K562 (cell line): ENCODE data around the gene ZC3H11A. TPM values are rescaled to one million over a fixed set of nuclear protein-coding genes. Genes with fewer than 3 reads are reported as not detected.

Source experiments
- ATAC-seq: fragments of 200-7000 bp; cut with Tn5 transposase; 3 replicates; pipeline ENCODE4 v1.9.1; 2020; ENCODE audit warnings: moderate library complexity
- BruUV-seq: library from RNA; stranded (reverse); fragments of 400-500 nt; replicated peaks from 2 replicates; lab custom pipeline; 2021; lab: Mats Ljungman, UMichigan
- CTCF ChIA-PET: fragments of 300-600 bp; formaldehyde crosslinking; extraction: SDS; loops from one replicate; lab custom pipeline; 2021; ENCODE audit warnings: low intra/inter-chr PET ratio; lab: Yijun Ruan, JAX
- POLR2A ChIA-PET: fragments of 300-600, 350-650 bp; sonication (Branson Sonifier 250); formaldehyde crosslinking; extraction: SDS; loops from one replicate; lab custom pipeline; 2021; ENCODE audit warnings: antibody characterized with exemption, inconsistent platforms; lab: Yijun Ruan, JAX
- DNase-seq, 4 experiments: peaks; one replicate each; pipeline versions ENCODE4 v3.0.0 to v3.0.0-alpha.2; 2011 to 2018; ENCODE audit warnings: low spot score in 3 of 4, mixed read lengths in 3 of 4; ENCODE audit errors: extremely low read depth in 1 of 4
- FAIRE-seq: peaks from 2 replicates; lab custom pipeline; 2011; peaks lifted over from hg19 to GRCh38; lab: Jason Lieb, UNC
- H2AFZ ChIP-seq: 2 replicates; pipeline ENCODE4 v1.6.0; 2011; ENCODE audit warnings: low read depth, low read length, control low read depth, inconsistent platforms
- H3K27ac ChIP-seq: fragments of 200-600 bp; 3 replicates; pipeline ENCODE4 v1.8.0; 2011; ENCODE audit warnings: low read depth, mild to moderate bottlenecking, control low read depth, inconsistent platforms, low read length, moderate library complexity, mixed read lengths; ENCODE audit errors: extremely low read depth
- H3K27me3 ChIP-seq, 2 experiments: fragments of 300-600 bp in 1 of 2; 2 replicates in 1 of 2; 3 replicates in 1 of 2; pipeline versions ENCODE4 v1.6.0 to v1.8.0; 2011; ENCODE audit warnings: inconsistent platforms in 2 of 2, low read length in 2 of 2, mild to moderate bottlenecking in 1 of 2, mixed read lengths in 1 of 2, moderate library complexity in 1 of 2; ENCODE audit not compliant: control insufficient read depth in 2 of 2, insufficient read depth in 2 of 2
- H3K36me3 ChIP-seq: fragments of 300-600 bp; 3 replicates; pipeline ENCODE4 v1.8.0; 2011; ENCODE audit warnings: mild to moderate bottlenecking, low read length, inconsistent platforms; ENCODE audit not compliant: control insufficient read depth, insufficient read depth
- H3K4me1 ChIP-seq, 2 experiments: fragments of 200-600 bp in 1 of 2; replicated peaks in 1 of 2; 2 replicates in 1 of 2; 3 replicates in 1 of 2; pipeline versions ENCODE4 v1.5.1 to v1.8.0; 2011; ENCODE audit warnings: inconsistent platforms in 2 of 2, low read length in 2 of 2, mild to moderate bottlenecking in 1 of 2, mixed read lengths in 1 of 2, moderate library complexity in 1 of 2; ENCODE audit not compliant: control insufficient read depth in 2 of 2, insufficient read depth in 2 of 2
- H3K4me2 ChIP-seq: 2 replicates; pipeline ENCODE4 v1.6.1; 2011; ENCODE audit warnings: low read length, control low read depth, inconsistent platforms, mixed read lengths; ENCODE audit not compliant: insufficient read depth
- H3K4me3 ChIP-seq: fragments of 200-600 bp; sonication (generic), shearing (Covaris generic); 2 replicates; pipeline ENCODE4 v1.5.1; 2016; ENCODE audit warnings: control low read depth, inconsistent platforms
- H3K79me2 ChIP-seq: fragments of 200-600 bp; 3 replicates; pipeline ENCODE4 v1.8.0; 2011; ENCODE audit warnings: low read length, inconsistent platforms; ENCODE audit not compliant: control insufficient read depth, insufficient read depth
- H3K9ac ChIP-seq, 2 experiments: 2 replicates each; pipeline versions ENCODE4 v1.6.0 to v1.6.1; 2011; ENCODE audit warnings: low read depth in 2 of 2, low read length in 2 of 2, control low read depth in 1 of 2, inconsistent platforms in 1 of 2, mild to moderate bottlenecking in 1 of 2, mixed read lengths in 1 of 2; ENCODE audit not compliant: insufficient read depth in 1 of 2
- H3K9me1 ChIP-seq: one replicate; pipeline ENCODE4 v1.6.0; 2011; ENCODE audit warnings: inconsistent platforms, mild to moderate bottlenecking, low read length, moderate library complexity; ENCODE audit not compliant: control insufficient read depth, insufficient read depth
- H3K9me3 ChIP-seq: replicated peaks from 2 replicates; pipeline ENCODE4 v1.5.1; 2011; ENCODE audit warnings: low read depth, low read length, inconsistent platforms; ENCODE audit not compliant: control insufficient read depth, insufficient read depth
- H4K20me1 ChIP-seq: replicated peaks from 2 replicates; pipeline ENCODE4 v1.6.1; 2011; ENCODE audit warnings: low read length, inconsistent platforms, mixed read lengths; ENCODE audit not compliant: control insufficient read depth, insufficient read depth
- RBBP5 ChIP-seq: fragments of 200-600 bp; sonication (generic); IDR thresholded peaks from 2 replicates; pipeline ENCODE4 v1.6.1; 2012; ENCODE audit warnings: borderline replicate concordance, mild to moderate bottlenecking, low read length, control low read depth, inconsistent platforms; ENCODE audit not compliant: insufficient read depth, poor library complexity, severe bottlenecking
- RUNX1 ChIP-seq: sonication (generic); IDR thresholded peaks from 2 replicates; pipeline ENCODE4 v1.6.1; 2016; ENCODE audit warnings: antibody characterized with exemption, low read depth
- SMARCE1 ChIP-seq: fragments of 450-650 bp; IDR thresholded peaks from 2 replicates; pipeline ENCODE4 v1.7.1; 2016; ENCODE audit warnings: mild to moderate bottlenecking
- VEZF1 ChIP-seq: fragments of 200-800 bp; sonication (Bioruptor generic); IDR thresholded peaks from 2 replicates; pipeline ENCODE4 v1.6.1; 2017; ENCODE audit warnings: missing genetic modification characterization, missing compliant biosample characterization
- ZSCAN32 ChIP-seq: fragments of 450-650 bp; formaldehyde crosslinking; IDR thresholded peaks from 2 replicates; pipeline ENCODE4 v1.4.0; 2020; ENCODE audit warnings: mild to moderate bottlenecking, moderate library complexity
- WGBS: fragments of 100-300 bp; shearing (Covaris generic); methylation state at CpG from one replicate; pipeline ENCODE4 v1.1.6; 2016; ENCODE audit warnings: low coverage, mixed read lengths; ENCODE audit not compliant: insufficient coverage; ENCODE audit errors: missing lambda C conversion rate; 5-methylcytosine and 5-hydroxymethylcytosine counted together
- in situ Hi-C: fragments of 300-500 bp; cut with MboI; formaldehyde crosslinking; loops from 4 replicates; pipeline ENCODE4 v1.15.0; 2018; ENCODE audit warnings: inconsistent platforms, mixed read lengths
- intact Hi-C: fragments of 100-400 bp; cut with micrococcal nuclease; formaldehyde crosslinking; loops from 2 replicates; pipeline ENCODE4 v1.14.2; 2022
- polyA plus RNA-seq, 8 experiments: library from polyadenylated mRNA; depleted of rRNA in 4 of 8; stranded (reverse) in 5 of 8; unstranded in 3 of 8; fragments of >200 nt; fragmentation: Nextera tagmentation in 2 of 8; fragmentation: Illumina TruSeq in 1 of 8; extraction: Ambion mirVana in 2 of 8; extraction: Trizol in 1 of 8; gene quantifications; 2 replicates each; pipeline versions ENCODE4 v1.2.1 to v1.2.3, GENCODE V29; 2011 to 2014; ENCODE audit warnings: inconsistent platforms in 1 of 8, missing spikeins in 1 of 8
- total RNA-seq, 7 experiments: library from RNA; depleted of rRNA in 6 of 7; stranded (reverse); fragments of >200 nt in 6 of 7; fragmentation: Illumina TruSeq in 2 of 7; extraction: Trizol in 2 of 7; gene quantifications; 2 replicates each; pipeline versions ENCODE4 v1.2.1 to v1.2.3, GENCODE V29; 2011 to 2021; ENCODE audit warnings: low replicate concordance in 1 of 7

Gene ZC3H11A
- total and polyA plus RNA-seq, 9 of the 15 experiments (the other 6 are each of a cell fraction or from before 2014, with no cell fraction given): 34.2 to 137 (median 102) TPM

- no peaks in the 10 kb centered on the region for H3K9me3 ChIP-seq
- peaks cover 2 to 3% of the 10 kb centered on the region in 2 experiments; a peak in 4 of 5 replicates for H3K4me1 ChIP-seq
- no peak overlapping the region for H3K4me3 ChIP-seq
- CTCF ChIA-PET: no interaction called here
- H3K9ac ChIP-seq: no peak overlapping the region
- ATAC-seq: peak; percentile 25
- H3K9me1 ChIP-seq: no peaks in the 10 kb centered on the region
- H3K4me2 ChIP-seq: no peak overlapping the region
- POLR2A ChIA-PET: interaction anchor here (1.0 kb wide), 1 partner anchor 20 kb away, joined by 3 read pairs; no protein-coding TSS in a partner anchor
- TF ChIP-seq ZSCAN32 (no peak), SMARCE1 (no peak), RBBP5 (no peak), VEZF1 (CRISPR knock-in tag) (no peak), RUNX1 (no peak)
- 47% methylated on average over 3 of the region's 3 CpGs for WGBS
- DNase-seq: no peak
- H2AFZ ChIP-seq: no peak overlapping the region; the same call in 1 of the 2 replicates
- no peaks in the 10 kb centered on the region for H3K79me2 ChIP-seq
- H3K36me3 ChIP-seq: no peaks in the 10 kb centered on the region
- in situ Hi-C loops: no loop called here
- no peak overlapping the region for H3K27ac ChIP-seq
- H4K20me1 ChIP-seq: no peaks in the 10 kb centered on the region
- BruUV-seq: no TSS peak
- intact Hi-C loops: no loop called here
- no peak for FAIRE-seq
- no peaks in the 10 kb centered on the region; a peak in 1 of 5 replicates for H3K27me3 ChIP-seq
Measured at GRCh38 chr1:203789966-203790365, 5.5 kb upstream of the ZC3H11A start.
